Esophagus (tissue), 2 donors: ENCODE results near the gene DYNC1LI1. TPM values are rescaled to one million over a fixed set of nuclear protein-coding genes. Genes with fewer than 3 reads are reported as not detected.

Experiments
- H3K27ac ChIP-seq, 2 donors: one replicate each; pipeline ENCODE4 v1.5.1; 2013; ENCODE audit warnings: low read depth in 2 of 2, mild to moderate bottlenecking in 2 of 2, inconsistent platforms in 1 of 2, low read length in 1 of 2, moderate library complexity in 1 of 2
- H3K27me3 ChIP-seq, 2 donors: one replicate each; pipeline ENCODE4 v1.6.1; 2013; ENCODE audit warnings: low read length in 2 of 2, control low read depth in 1 of 2, mild to moderate bottlenecking in 1 of 2; ENCODE audit not compliant: insufficient read depth in 2 of 2, control insufficient read depth in 1 of 2
- H3K36me3 ChIP-seq, 2 donors: one replicate each; pipeline ENCODE4 v1.6.1; 2013; ENCODE audit warnings: low read length in 1 of 2; ENCODE audit not compliant: control insufficient read depth in 2 of 2, insufficient read depth in 2 of 2
- H3K4me1 ChIP-seq, 2 donors: one replicate each; pipeline ENCODE4 v1.6.1; 2013; ENCODE audit warnings: low read length in 1 of 2; ENCODE audit not compliant: control insufficient read depth in 2 of 2, insufficient read depth in 2 of 2
- H3K4me3 ChIP-seq, 2 donors: one replicate each; pipeline ENCODE4 v1.5.1; 2013; ENCODE audit warnings: low read length in 2 of 2, mild to moderate bottlenecking in 2 of 2, low read depth in 1 of 2, moderate library complexity in 1 of 2
- H3K9me3 ChIP-seq, 2 donors: one replicate each; pipeline ENCODE4 v1.6.1; 2013; ENCODE audit warnings: mild to moderate bottlenecking in 2 of 2, low read depth in 1 of 2, low read length in 1 of 2, moderate library complexity in 1 of 2; ENCODE audit not compliant: control insufficient read depth in 2 of 2, insufficient read depth in 1 of 2
- WGBS, 2 donors: extraction: QIAGEN DNeasy Blood & Tissue Kit; methylation state at CpG; one replicate each; pipeline ENCODE4 v1.1.7; 2013; 5-methylcytosine and 5-hydroxymethylcytosine counted together
- polyA plus RNA-seq, 2 donors: library from polyadenylated mRNA; stranded (reverse); fragments of 200-250 nt; gene quantifications; one replicate each; pipeline ENCODE4 v1.2.3, GENCODE V29; 2013
- donor health status: healthy with polysubstance abuse.
- donor health status: Bipolar disorder and iron deficiency.

The DYNC1LI1 gene
- polyA plus RNA-seq, 2 donors, result 7.9 to 15.7 TPM

- H3K4me1 ChIP-seq, result no peaks in the 10 kb centered on the region
- no peak overlapping the region for H3K4me3 ChIP-seq
- WGBS, 2 donors, result 88 to 95% methylated on average over 3 of the region's 3 CpGs
- H3K27me3 ChIP-seq, result no peaks in the 10 kb centered on the region
- no peak overlapping the region for H3K27ac ChIP-seq
- H3K9me3 ChIP-seq, result no peaks in the 10 kb centered on the region
- H3K36me3 ChIP-seq, result no peaks in the 10 kb centered on the region
These were observed 82.1 kb downstream of the DYNC1LI1 start for GRCh38 chr3:32488474-32489008.

GRCh38 chr3:32487781-32488473, 82.7 kb downstream of the DYNC1LI1 start:
- no peak overlapping the region for H3K4me3 ChIP-seq
- WGBS, 2 donors, result 85 to 92% methylated on average over 3 of the region's 3 CpGs
- no peaks in the 10 kb centered on the region for H3K27me3 ChIP-seq
- H3K27ac ChIP-seq, result no peak overlapping the region
- no peaks in the 10 kb centered on the region for H3K36me3 ChIP-seq
- no peaks in the 10 kb centered on the region for H3K4me1 ChIP-seq
- no peaks in the 10 kb centered on the region for H3K9me3 ChIP-seq

- no peak overlapping the region for H3K4me3 ChIP-seq
- H3K27me3 ChIP-seq, result no peaks in the 10 kb centered on the region
- no peak overlapping the region for H3K27ac ChIP-seq
- H3K36me3 ChIP-seq, result no peaks in the 10 kb centered on the region
- no peaks in the 10 kb centered on the region for H3K9me3 ChIP-seq
- 87 to 91% methylated on average over 6 of the region's 6 CpGs for WGBS, 2 donors
- H3K4me1 ChIP-seq, result no peaks in the 10 kb centered on the region
These were observed 86.2 kb downstream of the DYNC1LI1 start for GRCh38 chr3:32484436-32484835.

- 59 to 75% methylated on average over 1 of the region's 1 CpG for WGBS, 2 donors
- no peak overlapping the region for H3K4me3 ChIP-seq
- no peaks in the 10 kb centered on the region for H3K4me1 ChIP-seq
- H3K27me3 ChIP-seq, result no peaks in the 10 kb centered on the region
- H3K36me3 ChIP-seq, result no peaks in the 10 kb centered on the region
- H3K27ac ChIP-seq, result no peak overlapping the region
- H3K9me3 ChIP-seq, result no peaks in the 10 kb centered on the region
These were observed 86.9 kb downstream of the DYNC1LI1 start for GRCh38 chr3:32483772-32484171.

GRCh38 chr3:32482693-32483092, 88.0 kb downstream of the DYNC1LI1 start:
- 87 to 92% methylated on average over 1 of the region's 1 CpG for WGBS, 2 donors
- no peaks in the 10 kb centered on the region for H3K9me3 ChIP-seq
- no peaks in the 10 kb centered on the region for H3K4me1 ChIP-seq
- no peaks in the 10 kb centered on the region for H3K27me3 ChIP-seq
- H3K36me3 ChIP-seq, result no peaks in the 10 kb centered on the region
- no peak overlapping the region for H3K27ac ChIP-seq
- H3K4me3 ChIP-seq, result no peak overlapping the region

GRCh38 chr3:32481791-32482631, 88.6 kb downstream of the DYNC1LI1 start:
- 91 to 95% methylated on average over 3 of the region's 3 CpGs for WGBS, 2 donors
- H3K9me3 ChIP-seq, result no peaks in the 10 kb centered on the region
- H3K4me1 ChIP-seq, result no peaks in the 10 kb centered on the region
- H3K27ac ChIP-seq, result no peak overlapping the region
- no peaks in the 10 kb centered on the region for H3K36me3 ChIP-seq
- no peaks in the 10 kb centered on the region for H3K27me3 ChIP-seq
- no peak overlapping the region for H3K4me3 ChIP-seq

GRCh38 chr3:32480604-32481003, 90.1 kb downstream of the DYNC1LI1 start:
- no peaks in the 10 kb centered on the region for H3K9me3 ChIP-seq
- H3K36me3 ChIP-seq, result no peaks in the 10 kb centered on the region
- 95% methylated on average over 1 of the region's 1 CpG for WGBS, 2 donors
- no peak overlapping the region for H3K4me3 ChIP-seq
- no peak overlapping the region for H3K27ac ChIP-seq
- H3K27me3 ChIP-seq, result no peaks in the 10 kb centered on the region
- no peaks in the 10 kb centered on the region for H3K4me1 ChIP-seq

Other genes starting within 250 kb of the DYNC1LI1 start
- gene CMTM7, start 179.0 kb downstream of the DYNC1LI1 start, polyA plus RNA-seq, result 1 to 10 TPM in 1 of 2 donors, under 1 TPM in 1; 0.79 to 1.6 TPM
- gene CMTM6, start 68.0 kb downstream of the DYNC1LI1 start, polyA plus RNA-seq, result 10 to 100 TPM; 19.2 to 21.9 TPM
- gene CNOT10, start 114.3 kb upstream of the DYNC1LI1 start, polyA plus RNA-seq, result 10 to 100 TPM; 11.7 to 12.8 TPM
- gene TRIM71, start 247.1 kb upstream of the DYNC1LI1 start, polyA plus RNA-seq, result not detected